BLaER1 treated with 17β-estradiol and CSF1 and Interleukin-3, amounts not matched to agents 10 nM and 100 nM (cell line): ENCODE results near the gene ATXN1.

Source experiments
- H3K27ac ChIP-seq, 11 experiments: shearing (Covaris generic); formaldehyde crosslinking; 2 replicates each; pipeline ENCODE4 v1.8.1; 2022
- H3K27me3 ChIP-seq, 11 experiments: shearing (Covaris generic); formaldehyde crosslinking; 2 replicates each; pipeline ENCODE4 v1.8.1; 2022
- H3K36me3 ChIP-seq, 11 experiments: shearing (Covaris generic); formaldehyde crosslinking; 2 replicates each; pipeline ENCODE4 v1.8.1; 2022
- H3K4me1 ChIP-seq, 10 experiments: shearing (Covaris generic); formaldehyde crosslinking; 2 replicates each; pipeline ENCODE4 v1.8.1; 2022
- H3K4me2 ChIP-seq, 11 experiments: shearing (Covaris generic); formaldehyde crosslinking; 2 replicates each; pipeline ENCODE4 v1.8.1; 2022
- H3K4me3 ChIP-seq, 10 experiments: shearing (Covaris generic); formaldehyde crosslinking; 2 replicates each; pipeline ENCODE4 v1.8.1; 2022
- H3K9ac ChIP-seq, 11 experiments: shearing (Covaris generic); formaldehyde crosslinking; 2 replicates each; pipeline ENCODE4 v1.8.1; 2022
- H3K9me3 ChIP-seq, 11 experiments: shearing (Covaris generic); formaldehyde crosslinking; replicated peaks in 1 of 11; 2 replicates each; pipeline ENCODE4 v1.8.1; 2022
- H4K20me1 ChIP-seq, 11 experiments: shearing (Covaris generic); formaldehyde crosslinking; 2 replicates each; pipeline ENCODE4 v1.8.1; 2022
- Cebpa-rat ChIP-seq, 11 experiments: shearing (Covaris generic); IDR thresholded peaks; 2 replicates each; pipeline ENCODE4 v1.8.1; 2022

ATXN1 gene

DNA sequence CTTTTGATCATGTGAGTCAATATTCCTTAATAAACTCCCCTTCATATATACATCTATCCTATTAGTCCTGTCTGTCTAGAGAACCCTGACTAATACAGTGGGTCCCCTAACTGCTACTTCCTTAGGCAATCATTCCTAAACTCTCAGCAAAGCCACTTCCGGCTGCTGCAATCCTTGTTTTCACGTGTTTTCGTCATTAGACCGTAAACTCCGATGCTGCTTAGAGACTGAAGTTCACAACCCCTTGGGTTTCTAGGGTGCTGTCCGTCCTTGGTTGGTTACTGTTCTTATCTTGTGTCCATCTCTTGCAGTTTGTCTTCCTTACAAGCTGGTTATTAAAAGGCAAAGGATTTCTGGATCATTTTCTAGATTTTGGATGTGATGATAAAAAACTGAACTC, 416.5 kb downstream of the ATXN1 start:
- no peak for TF ChIP-seq Cebpa-rat (IDR thresholded peaks at IDR 0.05)
- no peak overlapping the region for H3K4me2 ChIP-seq
- H3K27ac ChIP-seq, result no peak overlapping the region

DNA sequence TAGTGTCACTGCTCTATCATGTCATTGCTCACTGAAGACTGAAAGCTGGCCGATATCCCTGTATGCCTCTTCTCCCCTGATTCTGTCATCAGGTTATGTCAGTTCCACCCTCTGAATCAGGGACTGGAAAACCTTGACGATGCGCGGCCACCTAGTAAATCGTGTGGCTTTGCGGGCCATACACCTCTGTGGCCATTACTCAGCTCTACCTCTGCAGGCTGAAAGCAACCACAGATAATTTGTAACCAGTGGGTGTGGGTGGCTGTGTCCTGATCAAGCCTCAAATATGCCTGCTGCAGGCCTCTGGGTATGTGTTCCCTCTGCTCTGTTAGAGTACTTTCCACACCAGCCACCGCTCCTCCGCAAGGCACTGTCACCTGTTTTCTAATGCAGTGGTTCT, 417.7 kb downstream of the ATXN1 start:
- Histone ChIP-seq H4K20me1 (peaks cover 0 to 19% (median 0%) of the 10 kb centered on the region in 11 experiments; a peak in 4 of 22 replicates), H3K27me3 (no peaks in the 10 kb centered on the region), H3K4me2 (no peak overlapping the region), H3K4me3 (no peak overlapping the region), H3K9me3 (peaks cover 0 to 7% (median 0%) of the 10 kb centered on the region in 11 experiments; a peak in 3 of 22 replicates), H3K4me1 (peaks cover 0 to 22% (median 10%) of the 10 kb centered on the region in 10 experiments; a peak in 11 of 20 replicates), H3K9ac (no peak overlapping the region), H3K36me3 (peaks cover 0 to 16% (median 0%) of the 10 kb centered on the region in 11 experiments; a peak in 4 of 22 replicates), H3K27ac (no peak overlapping the region)
- TF ChIP-seq Cebpa-rat (IDR thresholded peaks at IDR 0.05), result no peak

More for the DNA sequence above, 416.5 kb downstream of the ATXN1 start:
- H3K4me1 ChIP-seq, result peaks cover 0 to 22% (median 10%) of the 10 kb centered on the region in 10 experiments; a peak in 11 of 20 replicates
- H3K27me3 ChIP-seq, result no peaks in the 10 kb centered on the region
- H4K20me1 ChIP-seq, result peaks cover 0 to 11% (median 0%) of the 10 kb centered on the region in 11 experiments; a peak in 4 of 22 replicates
- H3K36me3 ChIP-seq, result peaks cover 0 to 23% (median 0%) of the 10 kb centered on the region in 11 experiments; a peak in 4 of 22 replicates
- H3K4me3 ChIP-seq, result no peak overlapping the region
- H3K9ac ChIP-seq, result no peak overlapping the region
- peaks cover 0 to 7% (median 0%) of the 10 kb centered on the region in 11 experiments; a peak in 3 of 22 replicates for H3K9me3 ChIP-seq

DNA sequence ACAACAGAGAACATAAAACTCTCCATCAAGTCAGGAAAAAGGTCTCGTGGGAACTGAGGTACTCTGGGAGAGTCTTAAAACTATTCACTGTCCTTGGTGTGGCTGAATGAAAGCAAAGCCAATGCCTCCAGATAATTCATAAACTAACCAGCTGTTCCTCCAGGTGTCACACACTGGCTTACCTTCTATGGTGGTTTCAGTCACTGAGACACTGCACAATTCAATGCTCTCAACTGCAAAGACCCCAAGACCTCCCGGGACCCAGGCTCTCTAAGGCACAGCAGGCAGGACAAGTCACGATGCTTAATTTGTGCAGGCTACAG, 422.0 kb downstream of the ATXN1 start:
- no peaks in the 10 kb centered on the region for H3K27me3 ChIP-seq
- TF ChIP-seq Cebpa-rat (IDR thresholded peaks at IDR 0.05), result no peak
- no peaks in the 10 kb centered on the region for H3K9me3 ChIP-seq
- H3K4me2 ChIP-seq, result no peak overlapping the region
- peaks cover 0 to 28% (median 0%) of the 10 kb centered on the region in 11 experiments; a peak in 4 of 22 replicates for H4K20me1 ChIP-seq
- H3K9ac ChIP-seq, result no peak overlapping the region
- H3K27ac ChIP-seq, result no peak overlapping the region
- H3K4me3 ChIP-seq, result no peak overlapping the region
- H3K36me3 ChIP-seq, result peaks cover 0 to 10% (median 0%) of the 10 kb centered on the region in 11 experiments; a peak in 1 of 22 replicates
- peaks cover 0 to 32% (median 20%) of the 10 kb centered on the region in 10 experiments; a peak in 15 of 20 replicates for H3K4me1 ChIP-seq

DNA sequence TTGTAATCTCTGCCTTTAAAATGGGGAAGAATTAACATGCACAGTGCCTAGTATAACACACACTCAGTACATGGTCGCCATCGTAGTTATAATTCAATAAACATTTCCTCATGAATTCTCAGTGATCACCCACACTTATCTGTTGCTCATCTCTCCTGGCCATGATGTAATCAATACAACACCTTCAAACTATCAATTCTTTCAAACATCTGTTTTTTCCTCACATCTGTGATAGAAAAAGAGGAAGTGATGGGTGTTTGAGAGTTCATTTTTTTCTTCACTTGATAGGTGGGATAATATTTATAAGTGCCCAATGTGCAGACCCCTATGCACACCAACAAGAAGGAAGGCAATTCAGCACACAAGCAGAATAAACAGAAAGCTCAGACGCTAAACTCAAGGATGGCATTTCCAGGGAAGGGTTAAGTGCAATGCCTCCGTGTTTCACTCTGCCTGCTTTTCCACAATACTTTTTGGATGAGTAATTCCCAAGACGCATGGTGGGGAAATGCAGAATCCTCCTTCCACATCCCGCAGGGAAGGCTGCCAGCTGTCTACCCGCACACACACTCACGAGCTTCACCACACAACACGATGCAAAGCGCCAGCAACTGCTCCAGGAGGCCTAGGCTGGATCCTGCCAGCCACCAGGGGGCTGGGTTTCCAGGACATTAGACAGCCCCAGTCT, 422.5 kb downstream of the ATXN1 start:
- Histone ChIP-seq H3K4me1 (peaks cover 0 to 36% (median 20%) of the 10 kb centered on the region in 10 experiments; a peak in 15 of 20 replicates), H3K4me2 (no peak overlapping the region), H3K4me3 (no peak overlapping the region), H3K9me3 (no peaks in the 10 kb centered on the region), H3K27ac (no peak overlapping the region), H3K27me3 (no peaks in the 10 kb centered on the region), H3K9ac (no peak overlapping the region), H3K36me3 (peaks cover 0 to 10% (median 0%) of the 10 kb centered on the region in 11 experiments; a peak in 1 of 22 replicates), H4K20me1 (peaks cover 0 to 30% (median 0%) of the 10 kb centered on the region in 11 experiments; a peak in 4 of 22 replicates)
- TF ChIP-seq Cebpa-rat (IDR thresholded peaks at IDR 0.05), result no peak

DNA sequence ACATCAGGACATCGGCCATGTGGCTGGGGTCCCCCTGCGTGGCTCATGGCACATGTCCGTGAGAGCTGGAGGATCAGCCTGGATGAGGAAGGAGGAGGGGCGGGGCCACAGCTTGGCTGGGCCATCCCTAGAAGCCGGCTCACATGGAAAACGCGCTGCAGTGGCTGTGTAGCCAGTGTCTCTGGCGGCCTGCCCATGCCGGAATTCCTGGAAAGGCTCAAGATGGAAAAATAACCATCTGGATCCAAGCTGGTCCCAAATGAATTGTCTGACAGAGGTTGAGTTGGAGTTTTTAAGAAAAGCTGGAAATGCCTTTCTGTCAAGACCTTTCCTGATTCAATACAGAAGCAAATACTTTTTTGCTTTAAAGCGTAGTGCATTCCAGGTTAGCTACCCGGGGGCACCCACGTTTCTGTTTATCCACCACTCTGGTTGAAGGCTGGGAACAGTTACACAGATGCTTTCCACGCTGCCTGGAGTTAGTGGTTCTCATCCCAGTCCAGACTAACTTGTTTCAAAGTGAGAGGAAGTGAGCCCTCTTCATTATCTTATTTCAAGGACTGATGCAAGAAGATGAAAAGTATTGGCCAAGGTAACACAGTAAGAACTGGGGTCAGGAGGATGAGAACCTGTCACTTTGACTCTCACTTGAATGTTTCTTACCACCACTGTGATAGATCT, 423.8 kb downstream of the ATXN1 start:
- H4K20me1 ChIP-seq, result peaks cover 0 to 43% (median 0%) of the 10 kb centered on the region in 11 experiments; a peak in 5 of 22 replicates
- no peak overlapping the region for H3K4me2 ChIP-seq
- no peak overlapping the region for H3K9ac ChIP-seq
- no peak for TF ChIP-seq Cebpa-rat (IDR thresholded peaks at IDR 0.05)
- H3K36me3 ChIP-seq, result peaks cover 0 to 10% (median 0%) of the 10 kb centered on the region in 11 experiments; a peak in 1 of 22 replicates
- no peak overlapping the region for H3K27ac ChIP-seq
- H3K27me3 ChIP-seq, result no peaks in the 10 kb centered on the region
- H3K4me3 ChIP-seq, result no peak overlapping the region
- H3K4me1 ChIP-seq, result peaks cover 5 to 37% (median 23%) of the 10 kb centered on the region in 10 experiments
- no peaks in the 10 kb centered on the region for H3K9me3 ChIP-seq

DNA sequence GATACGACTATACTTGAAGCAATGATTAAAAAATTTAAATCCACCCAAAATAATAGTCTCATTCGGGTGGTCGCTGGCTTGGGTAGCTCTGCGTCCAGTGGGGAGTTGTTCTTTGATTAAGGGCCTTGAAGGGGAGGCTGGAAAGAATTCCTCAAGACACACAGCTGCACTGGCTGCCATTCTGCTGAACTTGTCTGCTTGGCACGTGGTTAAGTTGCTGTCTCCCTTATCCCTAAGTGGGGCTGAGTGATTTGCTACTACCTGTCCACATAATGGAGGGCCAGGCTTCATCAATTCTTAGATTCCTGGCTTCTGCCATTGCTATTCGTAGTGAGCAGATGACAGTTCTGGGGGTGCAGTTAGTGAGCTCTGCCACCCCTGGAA, 424.4 kb downstream of the ATXN1 start:
- Histone ChIP-seq H3K4me2 (no peak overlapping the region), H3K27ac (no peak overlapping the region), H4K20me1 (peaks cover 0 to 48% (median 0%) of the 10 kb centered on the region in 11 experiments; a peak in 5 of 22 replicates), H3K9ac (no peak overlapping the region), H3K4me1 (peaks cover 11 to 37% (median 23%) of the 10 kb centered on the region in 10 experiments), H3K36me3 (peaks cover 0 to 10% (median 0%) of the 10 kb centered on the region in 11 experiments; a peak in 1 of 22 replicates), H3K27me3 (no peaks in the 10 kb centered on the region), H3K4me3 (no peak overlapping the region), H3K9me3 (no peaks in the 10 kb centered on the region)
- TF ChIP-seq Cebpa-rat (IDR thresholded peaks at IDR 0.05), result no peak

DNA sequence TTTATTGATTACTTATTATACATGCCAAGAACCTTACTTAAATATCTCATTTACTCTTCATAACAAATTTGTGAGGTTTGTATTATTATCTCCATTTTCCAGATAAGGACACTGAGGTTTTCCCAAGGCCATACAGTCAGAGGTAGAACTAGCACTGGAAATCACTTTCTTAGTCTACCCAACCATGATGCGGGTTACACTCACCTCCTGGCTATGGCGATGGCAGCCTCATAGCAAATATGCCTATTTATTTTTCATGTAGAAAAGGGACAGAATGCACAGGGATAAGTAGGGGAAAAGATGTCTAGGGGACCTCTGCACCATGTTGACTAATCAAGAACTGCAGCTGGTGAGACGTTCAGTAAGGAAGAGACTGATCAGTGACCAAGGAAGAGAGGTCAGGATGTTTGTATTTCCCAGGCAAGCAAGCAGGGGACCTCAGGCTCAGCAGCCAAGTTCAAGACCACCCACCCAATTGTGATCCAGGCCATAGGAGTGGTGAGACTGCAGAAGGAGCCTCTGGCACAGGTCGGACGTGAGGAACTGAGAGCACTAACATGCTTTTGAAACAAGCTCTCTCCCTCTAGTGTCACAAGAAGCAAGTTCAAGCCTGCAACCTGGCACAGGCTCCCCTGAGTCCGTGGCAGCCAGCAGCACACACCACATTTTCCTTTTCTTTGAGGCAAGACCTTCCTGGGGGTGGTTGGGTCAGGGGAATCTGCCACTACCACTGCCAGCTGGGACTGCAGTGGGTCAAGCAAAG, 425.0 kb downstream of the ATXN1 start:
- peaks cover 0 to 55% (median 0%) of the 10 kb centered on the region in 11 experiments; a peak in 5 of 22 replicates for H4K20me1 ChIP-seq
- H3K27me3 ChIP-seq, result no peaks in the 10 kb centered on the region

DNA sequence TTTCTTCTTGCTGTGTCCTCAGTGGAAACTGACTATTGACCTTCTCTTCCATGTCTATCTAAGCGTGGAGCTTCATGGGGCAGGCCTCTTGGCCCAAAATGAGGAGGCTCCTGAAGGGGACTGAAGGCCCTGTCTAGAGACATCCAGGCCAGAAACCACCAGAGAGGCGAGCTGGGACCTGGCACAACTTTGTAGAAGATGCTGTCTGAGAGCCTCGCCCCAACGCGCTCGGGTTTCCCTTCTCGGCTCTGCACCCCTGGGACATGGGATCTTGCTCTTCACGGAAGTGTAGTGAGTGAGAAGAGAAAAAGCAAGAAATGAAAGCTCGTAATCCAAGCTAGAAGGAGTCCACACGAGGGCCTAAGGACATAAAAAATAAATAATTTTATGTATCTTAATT, 426.1 kb downstream of the ATXN1 start:
- H3K27me3 ChIP-seq, result no peaks in the 10 kb centered on the region
- H3K36me3 ChIP-seq, result peaks cover 0 to 9% (median 0%) of the 10 kb centered on the region in 11 experiments; a peak in 1 of 22 replicates
- no peaks in the 10 kb centered on the region for H3K9me3 ChIP-seq
- H4K20me1 ChIP-seq, result peaks cover 0 to 65% (median 0%) of the 10 kb centered on the region in 11 experiments; a peak in 5 of 22 replicates
- 0 out of 22 replicates have a peak overlapping the region, but pooled peaks of 1 of the 11 experiments have one; percentile 7 for H3K27ac ChIP-seq
- no peak overlapping the region for H3K4me3 ChIP-seq
- no peak overlapping the region for H3K9ac ChIP-seq
- H3K4me1 ChIP-seq, result peaks cover 19 to 42% (median 29%) of the 10 kb centered on the region in 10 experiments
- H3K4me2 ChIP-seq, result peak overlapping the region in 8 of 11 experiments; percentile 28 to 65 (median 54); a peak in 14 of 22 replicates
- TF ChIP-seq Cebpa-rat (IDR thresholded peaks at IDR 0.05), result no peak

More for the DNA sequence above, 425.0 kb downstream of the ATXN1 start:
- no peak overlapping the region; a peak in 2 of 22 replicates for H3K4me2 ChIP-seq
- no peak for TF ChIP-seq Cebpa-rat (IDR thresholded peaks at IDR 0.05)
- H3K4me1 ChIP-seq, result peaks cover 16 to 38% (median 27%) of the 10 kb centered on the region in 10 experiments
- H3K9me3 ChIP-seq, result no peaks in the 10 kb centered on the region
- no peak overlapping the region for H3K9ac ChIP-seq
- H3K27ac ChIP-seq, result no peak overlapping the region
- H3K36me3 ChIP-seq, result peaks cover 0 to 10% (median 0%) of the 10 kb centered on the region in 11 experiments; a peak in 1 of 22 replicates
- no peak overlapping the region for H3K4me3 ChIP-seq
